CD14-positive monocyte (primary cell): ENCODE measurements around the gene MYH3. TPM values are rescaled to one million over a fixed set of nuclear protein-coding genes. Genes with fewer than 3 reads are reported as not detected.

ENCODE experiments used
- DNase-seq, 3 donors: peaks; one replicate each; pipeline ENCODE4 v3.0.0-alpha.2; 2011 to 2022
- H2AFZ ChIP-seq: 2 replicates; pipeline ENCODE4 v1.6.0; 2012; ENCODE audit warnings: mild to moderate bottlenecking, low read depth, low read length, inconsistent platforms; ENCODE audit not compliant: insufficient read depth, poor library complexity, severe bottlenecking
- H3K27ac ChIP-seq, 2 donors: 1 replicate in 1 of 2; 2 replicates in 1 of 2; pipeline ENCODE4 v1.5.1; 2012 to 2013; ENCODE audit warnings: low read length in 2 of 2, control low read depth in 1 of 2, inconsistent platforms in 1 of 2, low read depth in 1 of 2, mild to moderate bottlenecking in 1 of 2
- H3K27me3 ChIP-seq, 2 donors: one replicate each; pipeline versions ENCODE4 v1.6.0 to v1.6.1; 2011 to 2013; ENCODE audit warnings: low read length in 2 of 2; ENCODE audit not compliant: control insufficient read depth in 2 of 2, insufficient read depth in 2 of 2
- H3K36me3 ChIP-seq, 2 donors: replicated peaks in 1 of 2; 1 replicate in 1 of 2; 2 replicates in 1 of 2; pipeline versions ENCODE4 v1.5.1 to v1.6.1; 2012 to 2013; ENCODE audit warnings: low read length in 2 of 2, control low read depth in 1 of 2, inconsistent platforms in 1 of 2, mild to moderate bottlenecking in 1 of 2; ENCODE audit not compliant: insufficient read depth in 2 of 2, control insufficient read depth in 1 of 2
- H3K4me1 ChIP-seq, 2 donors: 1 replicate in 1 of 2; 2 replicates in 1 of 2; pipeline versions ENCODE4 v1.5.1 to v1.6.1; 2012 to 2013; ENCODE audit warnings: low read length in 2 of 2, control low read depth in 1 of 2, inconsistent platforms in 1 of 2, mild to moderate bottlenecking in 1 of 2, moderate library complexity in 1 of 2; ENCODE audit not compliant: insufficient read depth in 2 of 2, control insufficient read depth in 1 of 2
- H3K4me2 ChIP-seq: replicated peaks from 2 replicates; pipeline ENCODE3; 2012; ENCODE audit warnings: low read length, moderate library complexity, mild to moderate bottlenecking; ENCODE audit not compliant: poor library complexity, severe bottlenecking; ENCODE audit errors: extremely low read depth
- H3K4me3 ChIP-seq, 3 experiments: fragments of 200-600 bp in 1 of 3; sonication (generic) in 1 of 3; replicated peaks in 1 of 3; 1 replicate in 2 of 3; 2 replicates in 1 of 3; pipeline ENCODE4 v1.5.1; 2011 to 2013; ENCODE audit warnings: low read length in 3 of 3, mild to moderate bottlenecking in 3 of 3, control low read depth in 2 of 3, low read depth in 2 of 3, inconsistent platforms in 1 of 3, moderate library complexity in 1 of 3
- H3K79me2 ChIP-seq: 2 replicates; pipeline ENCODE4 v1.6.0; 2012; ENCODE audit warnings: mild to moderate bottlenecking, control low read depth, inconsistent platforms, low read length, moderate library complexity; ENCODE audit not compliant: insufficient read depth
- H3K9ac ChIP-seq: 2 replicates; pipeline ENCODE4 v1.6.0; 2017; ENCODE audit warnings: low read length, mild to moderate bottlenecking; ENCODE audit not compliant: insufficient read depth, poor library complexity, severe bottlenecking
- H3K9me3 ChIP-seq, 2 donors: replicated peaks in 1 of 2; 1 replicate in 1 of 2; 2 replicates in 1 of 2; pipeline versions ENCODE4 v1.5.1 to v1.6.1; 2012 to 2013; ENCODE audit warnings: low read length in 2 of 2, control low read depth in 1 of 2; ENCODE audit not compliant: control insufficient read depth in 1 of 2, insufficient read depth in 1 of 2
- H4K20me1 ChIP-seq: 2 replicates; pipeline ENCODE4 v1.6.0; 2012; ENCODE audit warnings: mild to moderate bottlenecking, low read length, control low read depth, moderate library complexity; ENCODE audit not compliant: insufficient read depth
- H3K27ac Mint-ChIP-seq, 7 donors: one replicate each; pipeline ENCODE4 v1.8.0; 2020; ENCODE audit warnings: mild to moderate bottlenecking in 7 of 7, mixed read lengths in 7 of 7, moderate library complexity in 6 of 7, inconsistent platforms in 2 of 7
- H3K27me3 Mint-ChIP-seq, 3 donors: one replicate each; pipeline ENCODE4 v1.8.0; 2021 to 2022; ENCODE audit warnings: low read depth in 3 of 3, mild to moderate bottlenecking in 3 of 3, mixed read lengths in 3 of 3, moderate library complexity in 3 of 3, inconsistent platforms in 1 of 3
- H3K36me3 Mint-ChIP-seq, 2 donors: one replicate each; pipeline ENCODE4 v1.8.0; 2020; ENCODE audit warnings: mixed read lengths in 2 of 2, inconsistent platforms in 1 of 2, mild to moderate bottlenecking in 1 of 2
- H3K4me1 Mint-ChIP-seq: one replicate; pipeline ENCODE4 v1.8.0; 2020; ENCODE audit warnings: mild to moderate bottlenecking, mixed read lengths
- H3K4me3 Mint-ChIP-seq, 2 donors: one replicate each; pipeline ENCODE4 v1.8.0; 2020; ENCODE audit warnings: mild to moderate bottlenecking in 2 of 2, mixed read lengths in 2 of 2, moderate library complexity in 1 of 2
- H3K9me3 Mint-ChIP-seq, 7 donors: one replicate each; pipeline ENCODE4 v1.8.0; 2020 to 2022; ENCODE audit warnings: mixed read lengths in 7 of 7, mild to moderate bottlenecking in 6 of 7, moderate library complexity in 6 of 7, inconsistent platforms in 2 of 7
- whole genome bisulfite sequencing: methylation state at CpG from one replicate; pipeline ENCODE4 v1.1.5; 2013; ENCODE audit warnings: missing lambda C conversion rate; ENCODE audit not compliant: insufficient coverage; 5-methylcytosine and 5-hydroxymethylcytosine counted together
- intact Hi-C, 2 donors: fragments of 100-400 bp; cut with micrococcal nuclease; formaldehyde crosslinking; loops; one replicate each; pipeline versions ENCODE4 v1.15.0 to v1.15.1; 2023
- polyA plus RNA-seq, 3 donors: library from polyadenylated mRNA; depleted of rRNA in 1 of 3; unstranded in 2 of 3; stranded (reverse) in 1 of 3; fragments of 300-500 nt in 2 of 3; fragments of >200 nt in 1 of 3; fragmentation: Illumina TruSeq in 2 of 3; gene quantifications; 1 replicate in 2 of 3; 2 replicates in 1 of 3; pipeline ENCODE4 v1.2.3, GENCODE V29; 2012 to 2021
- TF ChIP-seq, protein P1 (sequence below): fragments of 200-600 bp; IDR thresholded peaks from one replicate; pipeline ENCODE4 v1.8.0; 2022; ENCODE audit warnings: antibody characterized with exemption, mild to moderate bottlenecking

MYH3 gene
- polyA plus RNA-seq, 3 donors: 0.13 to 5.7 TPM; not detected in 1

DNA sequence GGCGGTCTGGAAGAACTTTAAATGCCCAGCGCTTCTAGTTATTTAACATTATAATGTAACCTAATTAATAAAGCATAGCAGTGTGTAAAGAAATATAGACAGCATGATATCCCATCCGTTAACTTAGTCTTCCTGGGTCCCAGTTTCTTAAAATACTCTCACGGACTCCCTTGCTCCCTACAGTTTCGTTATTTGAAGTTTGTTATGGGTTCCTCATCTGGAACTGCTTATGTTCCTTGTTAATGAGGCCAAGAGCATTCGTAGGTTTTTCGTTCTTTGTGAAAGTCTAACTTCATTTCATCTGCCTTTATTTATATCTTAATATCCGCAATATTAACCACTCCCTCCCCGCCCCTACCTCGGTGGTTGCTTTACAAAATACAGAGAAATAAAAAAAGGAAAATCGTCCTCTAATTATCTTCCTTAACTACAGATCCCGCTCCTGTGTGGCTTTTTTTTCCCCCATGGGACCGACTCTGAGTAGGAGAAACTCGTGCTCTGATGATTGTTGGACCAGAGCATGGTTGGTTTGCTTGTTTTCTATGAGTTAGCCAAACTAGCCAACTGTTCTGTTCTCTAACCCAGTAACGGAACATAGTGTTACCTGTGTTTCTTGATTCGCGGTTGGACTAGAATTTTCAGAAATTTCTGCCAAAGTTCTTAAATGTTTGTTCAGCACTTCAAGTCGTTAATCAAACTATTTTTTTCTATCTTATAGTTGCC lies 41.1 kb upstream of the MYH3 start:
- DNase-seq: peak in 2 of 3 donors; percentile 25 to 28
- H3K4me3 Mint-ChIP-seq: peak overlapping the region; percentile 93 to 96

More for the DNA sequence above, 41.1 kb upstream of the MYH3 start:
- Histone ChIP-seq H3K79me2 (peaks cover 80% of the 10 kb centered on the region), H3K27ac (peak overlapping the region; percentile 94), H3K9me3 (no peaks in the 10 kb centered on the region), H3K4me1 (peaks cover 22% of the 10 kb centered on the region in 2 donors), H3K4me3 (peak overlapping the region; percentile 81 to 93 (median 88)), H3K27me3 (no peaks in the 10 kb centered on the region), H3K4me2 (peak overlapping the region; percentile 89), H4K20me1 (peaks cover 11% of the 10 kb centered on the region), H3K36me3 (peaks cover 18 to 23% of the 10 kb centered on the region in 2 donors), H3K9ac (peak overlapping the region; percentile 96), H2AFZ (peak overlapping the region; percentile 99)
- H3K27me3 Mint-ChIP-seq: peaks cover 0 to 2% (median 0%) of the 10 kb centered on the region in 3 donors
- TF ChIP-seq, protein P1, sequence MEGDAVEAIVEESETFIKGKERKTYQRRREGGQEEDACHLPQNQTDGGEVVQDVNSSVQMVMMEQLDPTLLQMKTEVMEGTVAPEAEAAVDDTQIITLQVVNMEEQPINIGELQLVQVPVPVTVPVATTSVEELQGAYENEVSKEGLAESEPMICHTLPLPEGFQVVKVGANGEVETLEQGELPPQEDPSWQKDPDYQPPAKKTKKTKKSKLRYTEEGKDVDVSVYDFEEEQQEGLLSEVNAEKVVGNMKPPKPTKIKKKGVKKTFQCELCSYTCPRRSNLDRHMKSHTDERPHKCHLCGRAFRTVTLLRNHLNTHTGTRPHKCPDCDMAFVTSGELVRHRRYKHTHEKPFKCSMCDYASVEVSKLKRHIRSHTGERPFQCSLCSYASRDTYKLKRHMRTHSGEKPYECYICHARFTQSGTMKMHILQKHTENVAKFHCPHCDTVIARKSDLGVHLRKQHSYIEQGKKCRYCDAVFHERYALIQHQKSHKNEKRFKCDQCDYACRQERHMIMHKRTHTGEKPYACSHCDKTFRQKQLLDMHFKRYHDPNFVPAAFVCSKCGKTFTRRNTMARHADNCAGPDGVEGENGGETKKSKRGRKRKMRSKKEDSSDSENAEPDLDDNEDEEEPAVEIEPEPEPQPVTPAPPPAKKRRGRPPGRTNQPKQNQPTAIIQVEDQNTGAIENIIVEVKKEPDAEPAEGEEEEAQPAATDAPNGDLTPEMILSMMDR: no peak
- WGBS: 0% methylated on average over 1 of the region's 18 CpGs
- no peaks in the 10 kb centered on the region for H3K9me3 Mint-ChIP-seq
- H3K4me1 Mint-ChIP-seq: peaks cover 33% of the 10 kb centered on the region
- intact Hi-C loops: no loop called here
- H3K36me3 Mint-ChIP-seq: peaks cover 18 to 20% of the 10 kb centered on the region in 2 donors
- H3K27ac Mint-ChIP-seq: peak overlapping the region; percentile 88 to 96 (median 96)
